Activated effector memory CD4-positive, alpha-beta T cell treated with anti-CD3 and anti-CD28 coated beads, Interleukin-2, amount 50 U/mL, for 16 hours (primary cell): ENCODE data around the gene ARFGEF3.
"Not testable (repeated sequence)": the region's sequence is repeated elsewhere in the genome, so short reads cannot be mapped to it uniquely, and the experiment has no call there.

Source experiments
- DNase-seq: peaks from one replicate; pipeline ENCODE4 v3.0.0-alpha.2; 2020

The ARFGEF3 gene

DNA sequence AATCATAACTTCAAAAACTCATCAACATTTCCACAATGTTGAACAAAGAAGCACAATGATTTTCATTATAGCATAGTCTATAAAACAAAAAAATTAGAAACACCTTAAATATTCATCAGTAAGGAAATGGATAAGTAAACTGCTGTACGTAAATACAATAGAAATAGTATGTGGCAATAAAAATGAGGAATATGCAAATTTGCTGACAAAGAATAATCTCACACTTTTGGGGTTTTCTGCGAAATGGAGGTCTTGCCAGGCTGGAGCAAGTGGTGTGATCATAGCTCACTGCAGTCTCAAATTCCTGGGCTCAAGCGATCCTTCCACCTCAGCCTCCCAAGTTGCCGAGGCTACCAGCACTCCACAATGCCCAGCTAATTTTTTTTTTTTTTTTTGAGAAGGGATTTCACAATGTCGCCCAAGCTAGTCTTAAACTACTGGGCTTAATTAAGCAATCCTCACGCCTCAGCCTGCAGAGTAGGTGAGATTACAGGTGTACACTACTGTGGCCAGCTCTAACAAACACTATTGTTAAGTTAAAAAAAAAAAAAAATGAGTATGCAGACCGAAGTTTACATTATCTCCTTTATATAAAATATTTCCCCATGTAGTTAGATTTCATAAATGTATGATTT lies 157.1 kb downstream of the ARFGEF3 start:
- no peak for DNase-seq

- no peak for DNase-seq
Observed at GRCh38 chr6:138321934-138322333, 160.2 kb downstream of the ARFGEF3 start.

DNA sequence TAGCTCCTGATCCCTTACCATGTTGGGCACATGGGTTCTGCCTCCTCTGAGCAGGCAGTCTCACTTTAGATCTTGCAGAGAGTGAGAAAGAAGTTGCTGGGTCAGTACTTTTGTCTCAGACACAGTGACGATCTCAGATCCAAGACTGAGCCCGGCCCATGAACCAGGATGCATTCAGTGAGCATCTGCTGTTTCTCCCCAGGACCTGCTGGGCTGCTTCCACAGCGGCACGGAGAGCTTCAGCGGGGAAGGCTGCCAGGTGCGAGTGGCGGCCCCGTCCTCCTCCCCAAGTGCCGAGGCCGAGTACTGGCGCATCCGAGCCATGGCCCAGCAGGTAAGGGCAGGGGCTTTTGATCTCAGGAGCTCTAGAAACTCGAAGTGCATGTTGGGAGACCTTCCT lies 162.1 kb downstream of the ARFGEF3 start:
- no peak for DNase-seq

- DNase-seq, result no peak
Observed at GRCh38 chr6:138328210-138328609, 166.5 kb downstream of the ARFGEF3 start.

DNA sequence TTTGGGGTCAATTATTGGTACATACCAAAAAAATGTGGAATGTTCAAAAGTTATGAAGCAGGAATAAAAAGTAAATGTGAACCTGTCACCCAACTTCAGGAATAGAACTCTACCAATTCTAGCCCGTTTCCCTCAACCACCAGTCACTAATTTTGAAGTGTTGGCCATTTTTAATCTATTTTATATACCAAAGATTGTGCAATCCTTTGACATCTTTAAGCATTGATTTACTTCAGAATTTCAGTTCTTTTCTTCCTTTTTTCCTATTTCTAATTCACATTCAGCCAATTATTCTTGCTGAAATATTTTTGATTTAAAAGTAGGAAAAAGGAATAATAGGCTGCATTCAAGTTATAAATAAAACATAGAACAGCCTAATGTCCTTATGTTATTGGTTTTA lies 169.0 kb downstream of the ARFGEF3 start:
- DNase-seq, result no peak

DNA sequence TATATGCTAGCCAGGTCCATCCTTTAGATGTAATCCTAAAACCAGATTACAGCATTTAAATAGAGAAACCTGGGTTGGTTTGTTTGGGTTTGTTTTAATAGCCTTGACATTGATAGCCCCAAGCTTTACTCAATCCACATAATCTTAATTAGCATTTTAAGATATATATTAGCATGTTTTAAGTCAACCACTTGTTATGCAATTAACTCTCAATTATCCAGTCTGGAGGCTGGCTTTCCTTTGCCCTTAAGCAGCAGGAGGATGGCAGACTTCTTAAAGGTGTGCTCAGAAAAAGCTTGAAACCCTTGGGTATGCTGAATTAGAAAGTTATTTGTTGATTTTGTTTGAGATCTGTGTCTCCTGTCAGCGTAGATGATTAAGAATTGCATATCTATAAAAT lies 169.7 kb downstream of the ARFGEF3 start:
- no peak for DNase-seq

GRCh38 chr6:138331984-138332383 lies 170.2 kb downstream of the ARFGEF3 start:
- DNase-seq, result no peak

DNA sequence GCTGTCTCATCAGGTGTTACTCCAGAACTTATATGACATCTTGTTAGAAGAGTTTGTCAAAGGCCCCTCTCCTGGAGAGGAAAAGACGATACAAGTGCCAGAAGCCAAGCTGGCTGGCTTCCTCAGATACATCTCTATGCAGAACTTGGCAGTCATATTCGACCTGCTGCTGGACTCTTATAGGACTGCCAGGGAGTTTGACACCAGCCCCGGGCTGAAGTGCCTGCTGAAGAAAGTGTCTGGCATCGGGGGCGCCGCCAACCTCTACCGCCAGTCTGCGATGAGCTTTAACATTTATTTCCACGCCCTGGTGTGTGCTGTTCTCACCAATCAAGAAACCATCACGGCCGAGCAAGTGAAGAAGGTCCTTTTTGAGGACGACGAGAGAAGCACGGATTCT lies 172.3 kb downstream of the ARFGEF3 start:
- DNase-seq, result no peak

DNA sequence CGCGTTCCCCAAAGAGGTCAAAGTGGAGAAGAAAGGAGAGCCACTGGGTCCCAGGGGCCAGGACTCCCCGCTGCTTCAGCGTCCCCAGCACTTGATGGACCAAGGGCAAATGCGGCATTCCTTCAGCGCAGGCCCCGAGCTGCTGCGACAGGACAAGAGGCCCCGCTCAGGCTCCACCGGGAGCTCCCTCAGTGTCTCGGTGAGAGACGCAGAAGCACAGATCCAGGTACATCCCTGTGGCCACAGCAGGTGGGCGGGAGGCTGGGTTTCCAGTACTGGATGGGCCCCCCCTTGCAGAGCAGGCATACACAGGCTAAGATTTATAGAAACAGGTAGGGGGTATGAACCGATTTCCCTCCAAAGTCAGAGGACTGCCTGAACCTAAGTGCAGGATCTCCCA lies 173.2 kb downstream of the ARFGEF3 start:
- no peak for DNase-seq

DNA sequence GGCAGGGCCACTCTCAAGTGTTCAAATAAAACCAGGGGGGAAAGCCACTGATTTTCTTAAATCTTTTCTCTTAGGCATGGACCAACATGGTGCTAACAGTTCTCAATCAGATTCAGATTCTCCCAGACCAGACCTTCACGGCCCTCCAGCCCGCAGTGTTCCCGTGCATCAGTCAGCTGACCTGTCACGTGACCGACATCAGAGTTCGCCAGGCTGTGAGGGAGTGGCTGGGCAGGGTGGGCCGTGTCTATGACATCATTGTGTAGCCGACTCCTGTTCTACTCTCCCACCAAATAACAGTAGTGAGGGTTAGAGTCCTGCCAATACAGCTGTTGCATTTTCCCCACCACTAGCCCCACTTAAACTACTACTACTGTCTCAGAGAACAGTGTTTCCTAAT lies 174.5 kb downstream of the ARFGEF3 start:
- no peak for DNase-seq

- no peak for DNase-seq
Observed at GRCh38 chr6:138337076-138337475, 175.3 kb downstream of the ARFGEF3 start.

GRCh38 chr6:138339024-138339423 lies 177.3 kb downstream of the ARFGEF3 start:
- DNase-seq, result no peak

GRCh38 chr6:138341176-138341575 lies 179.4 kb downstream of the ARFGEF3 start:
- DNase-seq, result no peak

DNA sequence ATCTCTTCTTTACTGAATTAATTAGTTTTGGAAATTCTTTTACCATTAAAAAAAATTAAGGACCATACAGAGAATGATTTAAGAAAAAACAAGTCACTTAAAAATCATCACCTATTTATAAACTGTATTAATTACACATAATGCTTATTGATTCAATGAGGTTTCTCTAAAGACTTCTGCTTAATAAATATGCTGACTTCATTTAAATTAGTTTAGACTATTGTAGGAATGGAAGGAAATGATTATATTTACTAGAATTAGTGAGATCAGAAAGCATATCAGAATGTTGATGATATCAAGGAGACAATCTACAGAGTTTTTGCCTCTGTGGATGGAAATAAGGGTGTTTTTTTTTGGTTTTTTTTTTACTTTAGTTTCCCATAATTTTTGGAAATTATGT lies 181.4 kb downstream of the ARFGEF3 start:
- DNase-seq, result no peak

DNA sequence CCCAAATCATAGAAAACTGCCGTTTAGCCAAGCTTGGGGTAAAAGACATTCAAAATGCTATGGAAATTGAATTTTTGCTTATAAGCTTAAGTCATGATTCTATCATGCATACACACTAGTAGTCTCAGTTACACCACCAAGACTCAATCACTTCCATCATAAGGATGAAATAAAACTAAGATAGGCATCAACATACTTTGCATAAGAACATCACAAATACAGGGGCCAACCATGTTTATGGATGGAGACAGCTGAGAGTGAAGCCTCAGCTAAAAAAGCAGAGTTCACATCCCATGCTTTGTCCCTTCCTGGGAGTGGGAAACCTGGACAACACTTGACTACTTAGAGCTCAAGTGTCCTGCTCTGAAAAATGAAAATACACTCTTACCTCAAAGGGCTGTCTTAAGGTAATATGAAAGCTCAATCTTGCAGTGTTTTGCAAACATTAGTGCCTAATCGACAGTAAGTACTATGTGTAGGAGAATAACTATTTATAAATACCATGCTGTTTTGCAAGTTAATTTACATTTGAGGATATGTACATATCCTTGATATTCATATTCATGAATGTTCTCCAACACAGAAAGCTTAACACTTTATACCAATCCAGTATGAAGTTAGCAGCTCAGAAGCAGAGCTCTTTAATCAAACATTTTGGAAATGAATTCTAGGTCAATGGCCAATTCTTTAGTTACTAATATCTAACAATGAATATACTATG lies 184.0 kb downstream of the ARFGEF3 start:
- DNase-seq, result no peak

- DNase-seq, result no peak
Observed at GRCh38 chr6:138346302-138347195, 184.8 kb downstream of the ARFGEF3 start.

- DNase-seq, result no peak
Observed at GRCh38 chr6:138347864-138348263, 186.1 kb downstream of the ARFGEF3 start.

DNA sequence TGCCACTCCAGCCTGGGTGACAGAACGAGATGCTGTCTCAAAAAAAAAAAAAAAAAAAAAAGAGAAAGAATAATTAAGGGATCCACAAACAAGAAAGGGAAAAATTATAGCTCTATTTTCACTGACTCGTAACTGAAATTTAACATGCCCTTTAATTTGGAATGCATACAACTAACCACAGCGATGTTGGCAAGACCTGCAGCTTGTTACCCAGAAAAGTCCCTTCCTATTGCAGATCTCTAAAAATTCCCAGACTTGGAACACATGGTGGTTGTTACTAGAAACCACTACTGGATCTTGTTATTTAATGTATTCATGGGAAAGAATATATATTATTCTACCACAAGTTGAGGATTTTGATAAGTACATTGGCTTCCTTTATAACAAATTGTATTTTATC lies 188.2 kb downstream of the ARFGEF3 start:
- no peak for DNase-seq

- no peak for DNase-seq
Observed at GRCh38 chr6:138357928-138358327, 196.2 kb downstream of the ARFGEF3 start.

- not testable (repeated sequence) for DNase-seq
Observed at GRCh38 chr6:138368684-138369083, 206.9 kb downstream of the ARFGEF3 start.

DNA sequence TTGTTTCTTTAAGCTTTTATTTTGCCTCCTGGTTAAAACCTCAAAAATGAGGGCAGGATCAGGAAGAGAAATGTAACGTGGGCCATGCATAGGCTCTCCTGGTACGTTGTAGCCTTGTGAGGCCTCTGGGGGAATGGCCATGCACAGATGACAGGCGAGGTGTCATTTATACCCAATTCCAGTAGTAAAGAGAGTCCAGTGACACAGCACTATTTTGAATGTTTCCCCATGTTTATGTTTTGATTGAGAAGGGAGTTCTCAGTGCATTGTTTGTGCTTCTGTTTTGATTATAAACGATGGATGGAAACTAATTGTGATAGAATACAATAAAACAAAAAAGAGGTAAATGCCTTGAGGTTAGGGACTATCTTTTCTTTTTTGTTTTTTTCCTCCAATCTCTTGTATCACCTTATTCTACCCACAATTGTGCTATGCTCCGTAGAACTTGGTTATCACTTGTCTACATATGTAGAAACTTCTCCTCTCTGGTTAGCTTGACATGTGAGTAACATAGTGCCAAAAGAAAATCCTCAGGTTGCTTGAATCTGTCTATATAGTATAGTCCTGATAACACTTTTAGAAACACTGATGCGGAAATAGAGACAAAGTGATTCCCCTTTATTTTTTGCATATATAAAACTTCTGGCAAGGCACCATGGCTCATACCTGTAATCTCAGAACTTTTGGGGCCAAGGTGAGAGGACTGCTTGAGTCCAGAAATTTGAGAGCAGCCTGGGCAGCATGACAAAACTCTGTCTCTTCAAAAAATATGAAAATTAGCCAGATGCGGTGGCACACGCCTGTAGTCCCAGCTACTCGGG lies 209.1 kb downstream of the ARFGEF3 start:
- DNase-seq, result no peak

DNA sequence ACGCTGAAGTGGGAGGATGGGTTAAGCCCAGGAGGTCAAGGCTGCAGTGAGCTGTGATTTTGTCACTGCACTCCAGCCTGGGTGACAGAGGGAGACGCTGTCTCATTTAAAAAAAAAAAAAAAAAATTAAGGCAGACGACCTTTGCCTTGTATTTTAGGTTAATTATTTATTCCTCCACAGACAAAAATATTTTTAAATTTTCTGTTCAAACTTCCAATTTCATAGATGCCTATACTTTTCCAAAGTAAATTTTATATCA lies 209.6 kb downstream of the ARFGEF3 start:
- DNase-seq, result no peak

GRCh38 chr6:138371720-138372119 lies 210.0 kb downstream of the ARFGEF3 start:
- no peak for DNase-seq
